K562 (cell line): ENCODE measurements around the gene PNLIPRP1. TPM values are rescaled to one million over a fixed set of nuclear protein-coding genes. Genes with fewer than 3 reads are reported as not detected.

Experiments used
- ATAC-seq: fragments of 200-7000 bp; cut with Tn5 transposase; 3 replicates; pipeline ENCODE4 v1.9.1; 2020; ENCODE audit warnings: moderate library complexity
- BruUV-seq: library from RNA; stranded (reverse); fragments of 400-500 nt; replicated peaks from 2 replicates; lab custom pipeline; 2021; lab: Mats Ljungman, UMichigan
- CTCF ChIA-PET: fragments of 300-600 bp; formaldehyde crosslinking; extraction: SDS; loops from one replicate; lab custom pipeline; 2021; ENCODE audit warnings: low intra/inter-chr PET ratio; lab: Yijun Ruan, JAX
- POLR2A ChIA-PET: fragments of 300-600, 350-650 bp; sonication (Branson Sonifier 250); formaldehyde crosslinking; extraction: SDS; loops from one replicate; lab custom pipeline; 2021; ENCODE audit warnings: antibody characterized with exemption, inconsistent platforms; lab: Yijun Ruan, JAX
- DNase-seq, 4 experiments: peaks; one replicate each; pipeline versions ENCODE4 v3.0.0 to v3.0.0-alpha.2; 2011 to 2018; ENCODE audit warnings: low spot score in 3 of 4, mixed read lengths in 3 of 4; ENCODE audit errors: extremely low read depth in 1 of 4
- FAIRE-seq: peaks from 2 replicates; lab custom pipeline; 2011; peaks lifted over from hg19 to GRCh38; lab: Jason Lieb, UNC
- H2AFZ ChIP-seq: 2 replicates; pipeline ENCODE4 v1.6.0; 2011; ENCODE audit warnings: low read depth, low read length, control low read depth, inconsistent platforms
- H3K27ac ChIP-seq: fragments of 200-600 bp; 3 replicates; pipeline ENCODE4 v1.8.0; 2011; ENCODE audit warnings: low read depth, mild to moderate bottlenecking, control low read depth, inconsistent platforms, low read length, moderate library complexity, mixed read lengths; ENCODE audit errors: extremely low read depth
- H3K27me3 ChIP-seq, 2 experiments: fragments of 300-600 bp in 1 of 2; 2 replicates in 1 of 2; 3 replicates in 1 of 2; pipeline versions ENCODE4 v1.6.0 to v1.8.0; 2011; ENCODE audit warnings: inconsistent platforms in 2 of 2, low read length in 2 of 2, mild to moderate bottlenecking in 1 of 2, mixed read lengths in 1 of 2, moderate library complexity in 1 of 2; ENCODE audit not compliant: control insufficient read depth in 2 of 2, insufficient read depth in 2 of 2
- H3K36me3 ChIP-seq: fragments of 300-600 bp; 3 replicates; pipeline ENCODE4 v1.8.0; 2011; ENCODE audit warnings: mild to moderate bottlenecking, low read length, inconsistent platforms; ENCODE audit not compliant: control insufficient read depth, insufficient read depth
- H3K4me1 ChIP-seq, 2 experiments: fragments of 200-600 bp in 1 of 2; replicated peaks in 1 of 2; 2 replicates in 1 of 2; 3 replicates in 1 of 2; pipeline versions ENCODE4 v1.5.1 to v1.8.0; 2011; ENCODE audit warnings: inconsistent platforms in 2 of 2, low read length in 2 of 2, mild to moderate bottlenecking in 1 of 2, mixed read lengths in 1 of 2, moderate library complexity in 1 of 2; ENCODE audit not compliant: control insufficient read depth in 2 of 2, insufficient read depth in 2 of 2
- H3K4me2 ChIP-seq: 2 replicates; pipeline ENCODE4 v1.6.1; 2011; ENCODE audit warnings: low read length, control low read depth, inconsistent platforms, mixed read lengths; ENCODE audit not compliant: insufficient read depth
- H3K4me3 ChIP-seq: fragments of 200-600 bp; sonication (generic), shearing (Covaris generic); 2 replicates; pipeline ENCODE4 v1.5.1; 2016; ENCODE audit warnings: control low read depth, inconsistent platforms
- H3K79me2 ChIP-seq: fragments of 200-600 bp; 3 replicates; pipeline ENCODE4 v1.8.0; 2011; ENCODE audit warnings: low read length, inconsistent platforms; ENCODE audit not compliant: control insufficient read depth, insufficient read depth
- H3K9ac ChIP-seq, 2 experiments: 2 replicates each; pipeline versions ENCODE4 v1.6.0 to v1.6.1; 2011; ENCODE audit warnings: low read depth in 2 of 2, low read length in 2 of 2, control low read depth in 1 of 2, inconsistent platforms in 1 of 2, mild to moderate bottlenecking in 1 of 2, mixed read lengths in 1 of 2; ENCODE audit not compliant: insufficient read depth in 1 of 2
- H3K9me1 ChIP-seq: one replicate; pipeline ENCODE4 v1.6.0; 2011; ENCODE audit warnings: inconsistent platforms, mild to moderate bottlenecking, low read length, moderate library complexity; ENCODE audit not compliant: control insufficient read depth, insufficient read depth
- H3K9me3 ChIP-seq: replicated peaks from 2 replicates; pipeline ENCODE4 v1.5.1; 2011; ENCODE audit warnings: low read depth, low read length, inconsistent platforms; ENCODE audit not compliant: control insufficient read depth, insufficient read depth
- H4K20me1 ChIP-seq: replicated peaks from 2 replicates; pipeline ENCODE4 v1.6.1; 2011; ENCODE audit warnings: low read length, inconsistent platforms, mixed read lengths; ENCODE audit not compliant: control insufficient read depth, insufficient read depth
- FOSL1 ChIP-seq: fragments of 200-800 bp; sonication (Bioruptor generic); conservative IDR thresholded peaks from 2 replicates; pipeline ENCODE4 v1.6.1; 2016; ENCODE audit warnings: missing genetic modification characterization, missing compliant biosample characterization
- GATA2 ChIP-seq: sonication (generic); formaldehyde crosslinking; IDR thresholded peaks from 2 replicates; pipeline ENCODE4 v1.4.0; 2020; ENCODE audit warnings: mild to moderate bottlenecking, missing genetic modification reagents
- HOMEZ ChIP-seq: fragments of 250-450 bp; sonication (Bioruptor Pico); IDR thresholded peaks from 2 replicates; pipeline ENCODE4 v1.4.0; 2020; ENCODE audit warnings: mild to moderate bottlenecking, moderate library complexity
- NR2C1 ChIP-seq, 2 experiments: fragments of 450-650 bp; IDR thresholded peaks; 2 replicates each; pipeline ENCODE4 v1.6.1; 2017; ENCODE audit warnings: mild to moderate bottlenecking in 2 of 2, antibody characterized with exemption in 1 of 2, inconsistent platforms in 1 of 2, missing compliant biosample characterization in 1 of 2, missing genetic modification characterization in 1 of 2
- PTTG1 ChIP-seq: fragments of 450-650 bp; IDR thresholded peaks from 2 replicates; pipeline ENCODE4 v1.6.1; 2016; ENCODE audit warnings: low read depth, mild to moderate bottlenecking, missing genetic modification characterization, missing compliant biosample characterization
- SP1 ChIP-seq: sonication (generic); formaldehyde crosslinking; IDR thresholded peaks from 2 replicates; pipeline ENCODE4 v1.8.1; 2022; ENCODE audit warnings: mild to moderate bottlenecking, missing genetic modification reagents
- SRSF1 ChIP-seq: fragments of 200-400 bp; formaldehyde crosslinking; IDR thresholded peaks from 2 replicates; pipeline ENCODE4 v1.6.1; 2017; ENCODE audit warnings: mild to moderate bottlenecking, low read depth, low read length, moderate library complexity
- THRB ChIP-seq: fragments of 450-650 bp; formaldehyde crosslinking; conservative IDR thresholded peaks from 2 replicates; pipeline ENCODE4 v1.4.0; 2022; ENCODE audit warnings: mild to moderate bottlenecking, missing genetic modification characterization
- XRCC4 ChIP-seq: IDR thresholded peaks from one replicate; pipeline ENCODE4 v1.6.1; 2011; ENCODE audit not compliant: insufficient read depth, insufficient read length; ENCODE audit errors: extremely low read depth
- ZNF232 ChIP-seq: sonication (generic); formaldehyde crosslinking; IDR thresholded peaks from 2 replicates; pipeline ENCODE4 v1.8.0; 2022; ENCODE audit warnings: mild to moderate bottlenecking, missing genetic modification reagents
- ZNF384 ChIP-seq: IDR thresholded peaks from 2 replicates; pipeline ENCODE4 v1.6.1; 2012; ENCODE audit warnings: low read depth, low read length, improper control_type of control experiment
- ZNF444 ChIP-seq: fragments of 250-450 bp; sonication (Bioruptor Pico); IDR thresholded peaks from 2 replicates; pipeline ENCODE4 v1.4.0; 2020; ENCODE audit warnings: mild to moderate bottlenecking, moderate library complexity
- ZNF780A ChIP-seq: fragments of 250-450 bp; sonication (Bioruptor Pico); IDR thresholded peaks from 2 replicates; pipeline ENCODE4 v1.5.0; 2021; ENCODE audit warnings: mild to moderate bottlenecking
- WGBS: fragments of 100-300 bp; shearing (Covaris generic); methylation state at CpG from one replicate; pipeline ENCODE4 v1.1.6; 2016; ENCODE audit warnings: low coverage, mixed read lengths; ENCODE audit not compliant: insufficient coverage; ENCODE audit errors: missing lambda C conversion rate; 5-methylcytosine and 5-hydroxymethylcytosine counted together
- in situ Hi-C: fragments of 300-500 bp; cut with MboI; formaldehyde crosslinking; loops from 4 replicates; pipeline ENCODE4 v1.15.0; 2018; ENCODE audit warnings: inconsistent platforms, mixed read lengths
- intact Hi-C: fragments of 100-400 bp; cut with micrococcal nuclease; formaldehyde crosslinking; loops from 2 replicates; pipeline ENCODE4 v1.14.2; 2022
- polyA plus RNA-seq, 8 experiments: library from polyadenylated mRNA; depleted of rRNA in 4 of 8; stranded (reverse) in 5 of 8; unstranded in 3 of 8; fragments of >200 nt; fragmentation: Nextera tagmentation in 2 of 8; fragmentation: Illumina TruSeq in 1 of 8; extraction: Ambion mirVana in 2 of 8; extraction: Trizol in 1 of 8; gene quantifications; 2 replicates each; pipeline versions ENCODE4 v1.2.1 to v1.2.3, GENCODE V29; 2011 to 2014; ENCODE audit warnings: inconsistent platforms in 1 of 8, missing spikeins in 1 of 8
- total RNA-seq, 7 experiments: library from RNA; depleted of rRNA in 6 of 7; stranded (reverse); fragments of >200 nt in 6 of 7; fragmentation: Illumina TruSeq in 2 of 7; extraction: Trizol in 2 of 7; gene quantifications; 2 replicates each; pipeline versions ENCODE4 v1.2.1 to v1.2.3, GENCODE V29; 2011 to 2021; ENCODE audit warnings: low replicate concordance in 1 of 7
- TF ChIP-seq, protein P1 (sequence below): fragments of 250-450 bp; sonication (Bioruptor Pico); IDR thresholded peaks from 2 replicates; pipeline ENCODE4 v1.4.0; 2020; ENCODE audit warnings: mild to moderate bottlenecking
- TF ChIP-seq, protein P2 (sequence below), 2 experiments: fragments of 250-450 bp in 1 of 2; fragments of 450-650 bp in 1 of 2; sonication (Bioruptor Pico) in 1 of 2; IDR thresholded peaks; 2 replicates each; pipeline versions ENCODE4 v1.6.1 to v1.8.0; 2016 to 2021; ENCODE audit warnings: mild to moderate bottlenecking in 2 of 2, moderate library complexity in 2 of 2, missing compliant biosample characterization in 1 of 2, missing genetic modification characterization in 1 of 2

The PNLIPRP1 gene
- total and polyA plus RNA-seq, 9 of the 15 experiments (the other 6 are each of a cell fraction or from before 2014, with no cell fraction given): 0.60 TPM; not detected in 8

DNA sequence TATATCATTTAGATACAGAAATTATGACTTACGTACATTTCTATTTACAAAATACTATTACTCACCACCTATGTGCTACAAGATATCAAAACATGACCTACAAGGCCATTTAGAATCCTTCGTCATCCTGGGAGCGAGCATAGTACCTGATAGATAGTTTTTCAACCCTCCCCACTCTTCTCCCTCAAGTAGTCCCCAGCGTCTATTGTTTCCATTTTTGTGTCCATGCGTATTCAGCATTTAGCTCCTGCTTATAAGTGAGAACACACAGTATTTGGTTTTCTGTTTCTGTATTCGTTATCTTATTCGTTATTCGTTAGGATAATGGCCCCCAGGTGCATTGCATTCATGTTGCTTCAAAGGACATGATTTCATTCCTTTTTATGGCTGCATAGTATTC lies 58.1 kb downstream of the PNLIPRP1 start (continued):
- TF ChIP-seq ZNF232 (CRISPR knock-in tag) (no peak), SP1 (CRISPR knock-in tag) (no peak)

GRCh38 chr10:116653885-116654284 lies 63.1 kb downstream of the PNLIPRP1 start:
- ChIA-PET CTCF (no interaction called here), POLR2A (no interaction called here)
- 0% methylated on average over 1 of the region's 1 CpG for WGBS
- Histone ChIP-seq H2AFZ (no peak overlapping the region), H3K27ac (no peak overlapping the region), H3K36me3 (no peaks in the 10 kb centered on the region), H4K20me1 (no peaks in the 10 kb centered on the region), H3K9me1 (no peaks in the 10 kb centered on the region), H3K9me3 (no peaks in the 10 kb centered on the region), H3K4me3 (no peak overlapping the region), H3K79me2 (no peaks in the 10 kb centered on the region), H3K4me1 (no peaks in the 10 kb centered on the region), H3K9ac (no peak overlapping the region), H3K4me2 (no peak overlapping the region), H3K27me3 (no peaks in the 10 kb centered on the region)
- ATAC-seq (no peak), FAIRE-seq (no peak), DNase-seq (no peak)
- intact Hi-C loops: no loop called here
- no TSS peak for BruUV-seq
- in situ Hi-C loops: no loop called here
- TF ChIP-seq HOMEZ (CRISPR knock-in tag) (no peak), SRSF1 (no peak), PTTG1 (tag) (no peak), ZNF444 (no peak), ZNF384 (no peak), XRCC4 (no peak), FOSL1 (tag) (no peak), ZNF780A (CRISPR knock-in tag) (no peak), GATA2 (CRISPR knock-in tag) (no peak), NR2C1 (IDR thresholded peaks at IDR 0.05) (no peak), NR2C1 (tag; IDR thresholded peaks at IDR 0.05) (no peak), THRB (CRISPR knock-in tag) (no peak)
- TF ChIP-seq, protein P1, sequence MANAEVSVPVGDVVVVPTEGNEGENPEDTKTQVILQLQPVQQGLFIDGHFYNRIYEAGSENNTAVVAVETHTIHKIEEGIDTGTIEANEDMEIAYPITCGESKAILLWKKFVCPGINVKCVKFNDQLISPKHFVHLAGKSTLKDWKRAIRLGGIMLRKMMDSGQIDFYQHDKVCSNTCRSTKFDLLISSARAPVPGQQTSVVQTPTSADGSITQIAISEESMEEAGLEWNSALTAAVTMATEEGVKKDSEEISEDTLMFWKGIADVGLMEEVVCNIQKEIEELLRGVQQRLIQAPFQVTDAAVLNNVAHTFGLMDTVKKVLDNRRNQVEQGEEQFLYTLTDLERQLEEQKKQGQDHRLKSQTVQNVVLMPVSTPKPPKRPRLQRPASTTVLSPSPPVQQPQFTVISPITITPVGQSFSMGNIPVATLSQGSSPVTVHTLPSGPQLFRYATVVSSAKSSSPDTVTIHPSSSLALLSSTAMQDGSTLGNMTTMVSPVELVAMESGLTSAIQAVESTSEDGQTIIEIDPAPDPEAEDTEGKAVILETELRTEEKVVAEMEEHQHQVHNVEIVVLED (CRISPR knock-in tag): no peak
- TF ChIP-seq, protein P2, sequence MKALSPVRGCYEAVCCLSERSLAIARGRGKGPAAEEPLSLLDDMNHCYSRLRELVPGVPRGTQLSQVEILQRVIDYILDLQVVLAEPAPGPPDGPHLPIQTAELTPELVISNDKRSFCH (CRISPR knock-in tag; IDR thresholded peaks at IDR 0.05): no peak
- TF ChIP-seq, protein P2 (tag; IDR thresholded peaks at IDR 0.05): no peak
